ENCODE data around the gene SOX12.

The SOX12 gene

GRCh38 chr20:301886-302848 lies 23.2 kb upstream of the SOX12 start:
- no peak for DNase-seq

- DNase-seq = no peak
Measured at GRCh38 chr20:305745-306144, 19.6 kb upstream of the SOX12 start.

- no peak for DNase-seq
Measured at GRCh38 chr20:308427-309038, 16.8 kb upstream of the SOX12 start.

GRCh38 chr20:309306-309840 lies 16.0 kb upstream of the SOX12 start:
- no peak for DNase-seq

- peak; percentile 93 to 98 for DNase-seq
Measured at GRCh38 chr20:309841-310644, 15.3 kb upstream of the SOX12 start.

GRCh38 chr20:310645-311044 lies 14.7 kb upstream of the SOX12 start:
- no peak for DNase-seq

GRCh38 chr20:311609-312008 lies 13.7 kb upstream of the SOX12 start:
- no peak for DNase-seq

- DNase-seq = no peak
Measured at GRCh38 chr20:312067-312466, 13.3 kb upstream of the SOX12 start.

GRCh38 chr20:312866-313265 lies 12.5 kb upstream of the SOX12 start:
- DNase-seq = no peak

- DNase-seq = no peak
Measured at GRCh38 chr20:313402-313801, 11.9 kb upstream of the SOX12 start.

- DNase-seq = no peak
Measured at GRCh38 chr20:313948-314347, 11.4 kb upstream of the SOX12 start.

- DNase-seq = no peak
Measured at GRCh38 chr20:316316-317068, 8.9 kb upstream of the SOX12 start.

- peak; percentile 91 to 97 for DNase-seq
Measured at GRCh38 chr20:324177-325044, 941 bp upstream of the SOX12 start.

- DNase-seq = peak; percentile 28 to 67
Measured at GRCh38 chr20:325889-326644, 715 bp downstream of the SOX12 start.

GRCh38 chr20:326645-327185 lies 1.4 kb downstream of the SOX12 start:
- no peak for DNase-seq

GRCh38 chr20:327186-328026 lies 2.1 kb downstream of the SOX12 start:
- peak; percentile 88 to 96 for DNase-seq

- DNase-seq = no peak
Measured at GRCh38 chr20:328027-328974, 2.9 kb downstream of the SOX12 start.

Data from NCI-H446 (cell line).